HEK293T (cell line): ENCODE data around the gene DLX4.
A peak's percentile ranks its signal among the peaks of the same experiment; 100 is the strongest.

Source experiments
- CTCF ChIA-PET: fragments of 350-600 bp; formaldehyde crosslinking; extraction: SDS; loops from one replicate; lab custom pipeline; 2021; ENCODE audit warnings: antibody characterized with exemption, inconsistent platforms; lab: Yijun Ruan, JAX
- POLR2A ChIA-PET: fragments of 350-600 bp; formaldehyde crosslinking; extraction: SDS; loops from one replicate; lab custom pipeline; 2020; ENCODE audit warnings: antibody characterized with exemption, inconsistent platforms; lab: Yijun Ruan, JAX
- DNase-seq: peaks from one replicate; pipeline ENCODE4 v3.0.0; 2012; ENCODE audit warnings: mixed read lengths; ENCODE audit errors: extremely low spot score
- ARNT ChIP-seq: fragments of 450-650 bp; IDR thresholded peaks from 2 replicates; pipeline ENCODE4 v1.6.1; 2017; ENCODE audit warnings: mild to moderate bottlenecking
- BHLHE40 ChIP-seq: fragments of 450-650 bp; IDR thresholded peaks from 2 replicates; pipeline ENCODE4 v1.6.1; 2016; ENCODE audit warnings: mild to moderate bottlenecking, moderate library complexity, borderline replicate concordance
- CTBP1 ChIP-seq: fragments of 450-650 bp; IDR thresholded peaks from 2 replicates; pipeline ENCODE4 v1.6.1; 2016; ENCODE audit warnings: borderline replicate concordance
- ELF4 ChIP-seq: fragments of 450-650 bp; IDR thresholded peaks from 2 replicates; pipeline ENCODE4 v1.6.1; 2017; ENCODE audit warnings: antibody characterized with exemption
- FOXA1 ChIP-seq: fragments of 450-650 bp; IDR thresholded peaks from 2 replicates; pipeline ENCODE4 v1.6.1; 2016; ENCODE audit warnings: mild to moderate bottlenecking
- FOXK2 ChIP-seq: fragments of 450-650 bp; IDR thresholded peaks from 2 replicates; pipeline ENCODE4 v1.6.1; 2016; ENCODE audit warnings: mild to moderate bottlenecking
- FOXM1 ChIP-seq: fragments of 450-650 bp; IDR thresholded peaks from 2 replicates; pipeline ENCODE4 v1.6.1; 2017; ENCODE audit warnings: mild to moderate bottlenecking, borderline replicate concordance
- HDGF ChIP-seq: fragments of 450-650 bp; IDR thresholded peaks from 2 replicates; pipeline ENCODE4 v1.6.1; 2017; ENCODE audit warnings: antibody characterized with exemption, borderline replicate concordance
- L3MBTL2 ChIP-seq: fragments of 450-650 bp; conservative IDR thresholded peaks from 2 replicates; pipeline ENCODE4 v1.6.1; 2016; ENCODE audit warnings: mild to moderate bottlenecking
- LEF1 ChIP-seq: fragments of 450-650 bp; IDR thresholded peaks from 2 replicates; pipeline ENCODE4 v1.6.1; 2017; ENCODE audit warnings: mild to moderate bottlenecking, borderline replicate concordance
- NFRKB ChIP-seq: fragments of 450-650 bp; IDR thresholded peaks from 2 replicates; pipeline ENCODE4 v1.6.1; 2016; ENCODE audit warnings: mild to moderate bottlenecking, moderate library complexity
- PKNOX1 ChIP-seq: fragments of 450-650 bp; IDR thresholded peaks from 2 replicates; pipeline ENCODE4 v1.6.1; 2016
- SP1 ChIP-seq: fragments of 450-650 bp; IDR thresholded peaks from 2 replicates; pipeline ENCODE4 v1.6.1; 2017
- SUZ12 ChIP-seq: fragments of 450-650 bp; IDR thresholded peaks from 2 replicates; pipeline ENCODE4 v1.6.1; 2016; ENCODE audit warnings: mild to moderate bottlenecking
- TARDBP ChIP-seq: fragments of 450-650 bp; IDR thresholded peaks from 2 replicates; pipeline ENCODE4 v1.6.1; 2016
- ZNF384 ChIP-seq: fragments of 450-650 bp; IDR thresholded peaks from 2 replicates; pipeline ENCODE4 v1.6.1; 2016

The DLX4 gene

GRCh38 chr17:49957350-49957749, 11.6 kb upstream of the DLX4 start:
- no peak for DNase-seq
- ChIA-PET CTCF (interaction anchor here (4.1 kb wide), 1 partner anchor 40 kb away, joined by 24 read pairs; no protein-coding TSS in a partner anchor), POLR2A (interaction anchor here (0.8 to 1.9 kb wide), 4 partner anchors 10 to 19 kb away, joined by 3 to 6 read pairs (median 3); partner anchors contain the start of gene DLX4)
- TF ChIP-seq HDGF (no peak), FOXK2 (no peak), ZNF384 (no peak), FOXM1 (no peak), NFRKB (no peak), SUZ12 (no peak), SP1 (no peak), CTBP1 (no peak), FOXA1 (no peak), L3MBTL2 (no peak), PKNOX1 (no peak)

GRCh38 chr17:49958723-49959122, 10.3 kb upstream of the DLX4 start:
- ChIA-PET POLR2A (interaction anchor here (1.5 kb wide), 1 partner anchor 10 kb away, joined by 3 read pairs; no protein-coding TSS in a partner anchor), CTCF (interaction anchor here (4.1 kb wide), 1 partner anchor 39 kb away, joined by 24 read pairs; no protein-coding TSS in a partner anchor)
- TF ChIP-seq LEF1: no peak
- TF ChIP-seq FOXK2: no peak
- TF ChIP-seq FOXM1: no peak
- no peak for TF ChIP-seq PKNOX1
- no peak for TF ChIP-seq ARNT
- TF ChIP-seq ZNF384: no peak
- no peak for TF ChIP-seq HDGF
- TF ChIP-seq BHLHE40: no peak
- no peak for TF ChIP-seq TARDBP
- DNase-seq: no peak

- DNase-seq: no peak
- POLR2A ChIA-PET: interaction anchor here (1.5 kb wide), 1 partner anchor 9 kb away, joined by 3 read pairs; no protein-coding TSS in a partner anchor
- CTCF ChIA-PET: interaction anchor here (4.1 kb wide), 1 partner anchor 38 kb away, joined by 24 read pairs; no protein-coding TSS in a partner anchor
These were observed 9.6 kb upstream of the DLX4 start for GRCh38 chr17:49959183-49959935.

GRCh38 chr17:49962599-49963308, 6.2 kb upstream of the DLX4 start:
- TF ChIP-seq ARNT (no peak), PKNOX1 (peak; percentile 83; the same call in 1 of the 2 replicates)
- ChIA-PET POLR2A (no interaction called here), CTCF (no interaction called here)
- DNase-seq: no peak

More at GRCh38 chr17:49959183-49959935, 9.6 kb upstream of the DLX4 start:
- no peak for TF ChIP-seq SP1
- TF ChIP-seq SUZ12: no peak
- no peak for TF ChIP-seq TARDBP
- TF ChIP-seq ELF4: no peak
- no peak for TF ChIP-seq ARNT

GRCh38 chr17:49963309-49963625, 5.7 kb upstream of the DLX4 start:
- TF ChIP-seq SUZ12: no peak
- TF ChIP-seq L3MBTL2: no peak
- DNase-seq: no peak
- ChIA-PET POLR2A (no interaction called here), CTCF (no interaction called here)

- DNase-seq: no peak
- no peak for TF ChIP-seq NFRKB
- no peak for TF ChIP-seq L3MBTL2
- no peak for TF ChIP-seq BHLHE40
- TF ChIP-seq TARDBP: no peak
- TF ChIP-seq ZNF384: no peak
- TF ChIP-seq HDGF: no peak
- TF ChIP-seq ARNT: no peak
- no peak for TF ChIP-seq SP1
- CTCF ChIA-PET: interaction anchor here (0.6 kb wide), 1 partner anchor 17 kb away, joined by 3 read pairs; no protein-coding TSS in a partner anchor
- POLR2A ChIA-PET: no interaction called here
These were observed 5.2 kb upstream of the DLX4 start for GRCh38 chr17:49963626-49964302.
